AG10803 (cell line): Measurements from ENCODE around the gene FRS2.

Experiments used
- DNase-seq: peaks from one replicate; pipeline ENCODE4 v3.0.0; 2010; ENCODE audit warnings: low read depth
- H3K4me3 ChIP-seq: 2 replicates; pipeline ENCODE4 v1.5.1; 2011; ENCODE audit warnings: mild to moderate bottlenecking, low read length, control low read depth
- TF ChIP-seq, protein P1 (sequence below): conservative IDR thresholded peaks from 2 replicates; pipeline ENCODE4 v1.5.1; 2011; ENCODE audit warnings: mild to moderate bottlenecking, low read length, control low read depth, inconsistent platforms

The FRS2 gene

GRCh38 chr12:69610729-69611128, 140.5 kb downstream of the FRS2 start, which contains the start of gene LRRC10:
TSS of gene LRRC10 (minus strand) at chr12:69610907. CDS start at chr12:69610838, 69 bp downstream.
- H3K4me3 ChIP-seq: no peak within 1 kb of the TSS
- TF ChIP-seq, protein P1, sequence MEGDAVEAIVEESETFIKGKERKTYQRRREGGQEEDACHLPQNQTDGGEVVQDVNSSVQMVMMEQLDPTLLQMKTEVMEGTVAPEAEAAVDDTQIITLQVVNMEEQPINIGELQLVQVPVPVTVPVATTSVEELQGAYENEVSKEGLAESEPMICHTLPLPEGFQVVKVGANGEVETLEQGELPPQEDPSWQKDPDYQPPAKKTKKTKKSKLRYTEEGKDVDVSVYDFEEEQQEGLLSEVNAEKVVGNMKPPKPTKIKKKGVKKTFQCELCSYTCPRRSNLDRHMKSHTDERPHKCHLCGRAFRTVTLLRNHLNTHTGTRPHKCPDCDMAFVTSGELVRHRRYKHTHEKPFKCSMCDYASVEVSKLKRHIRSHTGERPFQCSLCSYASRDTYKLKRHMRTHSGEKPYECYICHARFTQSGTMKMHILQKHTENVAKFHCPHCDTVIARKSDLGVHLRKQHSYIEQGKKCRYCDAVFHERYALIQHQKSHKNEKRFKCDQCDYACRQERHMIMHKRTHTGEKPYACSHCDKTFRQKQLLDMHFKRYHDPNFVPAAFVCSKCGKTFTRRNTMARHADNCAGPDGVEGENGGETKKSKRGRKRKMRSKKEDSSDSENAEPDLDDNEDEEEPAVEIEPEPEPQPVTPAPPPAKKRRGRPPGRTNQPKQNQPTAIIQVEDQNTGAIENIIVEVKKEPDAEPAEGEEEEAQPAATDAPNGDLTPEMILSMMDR: no peak
- DNase-seq: no peak

GRCh38 chr12:69613351-69613750, 143.2 kb downstream of the FRS2 start:
- TF ChIP-seq, protein P1: no peak
- DNase-seq: no peak
- no peak overlapping the region for H3K4me3 ChIP-seq

- DNase-seq: no peak
- no peak overlapping the region for H3K4me3 ChIP-seq
- TF ChIP-seq, protein P1: no peak
Measured at GRCh38 chr12:69616025-69616424, 145.8 kb downstream of the FRS2 start.

GRCh38 chr12:69619050-69619449, 148.9 kb downstream of the FRS2 start:
- TF ChIP-seq, protein P1: no peak
- no peak overlapping the region for H3K4me3 ChIP-seq
- DNase-seq: no peak

DNA sequence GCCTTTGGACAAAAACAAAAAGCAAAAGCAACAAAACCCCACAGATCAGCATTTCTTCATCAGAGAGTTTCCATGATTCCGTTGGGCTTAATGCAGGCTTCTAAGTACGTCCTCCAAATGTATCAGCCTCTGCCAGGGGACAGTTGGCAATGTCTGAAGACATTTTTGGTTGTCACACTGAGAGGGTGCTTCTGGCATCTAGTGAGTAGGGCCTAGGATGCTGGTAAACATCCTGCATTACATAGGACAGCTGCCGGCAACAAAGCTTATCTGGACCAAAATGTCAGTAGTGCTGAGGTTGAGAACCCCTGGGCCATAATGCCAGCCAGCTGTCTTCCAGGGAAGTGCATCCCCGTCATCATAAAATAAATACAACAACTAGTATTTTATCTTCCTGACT, 149.9 kb downstream of the FRS2 start:
- no peak for DNase-seq
- H3K4me3 ChIP-seq: no peak overlapping the region
- TF ChIP-seq, protein P1: no peak

- no peak overlapping the region for H3K4me3 ChIP-seq
- TF ChIP-seq, protein P1: no peak
- DNase-seq: peak; percentile 2
Measured at GRCh38 chr12:69620921-69621320, 150.7 kb downstream of the FRS2 start.

GRCh38 chr12:69621551-69621950, 151.4 kb downstream of the FRS2 start:
- H3K4me3 ChIP-seq: no peak overlapping the region
- no peak for DNase-seq
- TF ChIP-seq, protein P1: no peak
